B cell (primary cell): ENCODE data around the gene STIM1. TPM values are rescaled to one million over a fixed set of nuclear protein-coding genes. Genes with fewer than 3 reads are reported as not detected.

Source experiments
- ATAC-seq: fragments of 200-7000 bp; cut with Tn5 transposase; one replicate; pipeline ENCODE4 v1.10.0; 2021; ENCODE audit warnings: low read depth, mild to moderate bottlenecking, moderate number of reproducible peaks, moderate library complexity
- CTCF ChIA-PET: fragments of 350-600 bp; sonication (Branson Sonifier 250); formaldehyde crosslinking; loops from one replicate; lab custom pipeline; 2021; ENCODE audit warnings: antibody characterized with exemption, inconsistent platforms; lab: Charles Lee
- POLR2A ChIA-PET: fragments of 350-600 bp; sonication (Branson Sonifier 250); formaldehyde crosslinking; loops from one replicate; lab custom pipeline; 2021; ENCODE audit warnings: antibody characterized with exemption; lab: Charles Lee
- DNase-seq: peaks from one replicate; pipeline ENCODE4 v3.0.0; 2013
- H2AFZ ChIP-seq: 2 replicates; pipeline ENCODE4 v1.6.1; 2012; ENCODE audit warnings: mild to moderate bottlenecking, low read depth, low read length; ENCODE audit not compliant: insufficient read depth, poor library complexity, severe bottlenecking
- H3K27ac ChIP-seq, 2 donors: 1 replicate in 1 of 2; 2 replicates in 1 of 2; pipeline ENCODE4 v1.5.1; 2012 to 2013; ENCODE audit warnings: low read length in 2 of 2, mild to moderate bottlenecking in 2 of 2, moderate library complexity in 1 of 2
- H3K27me3 ChIP-seq, 4 experiments: fragments of 200-600 bp in 1 of 4; sonication (generic) in 1 of 4; replicated peaks in 1 of 4; 1 replicate in 2 of 4; 2 replicates in 2 of 4; pipeline versions ENCODE4 v1.6.1 to v1.7.0; 2013 to 2016; ENCODE audit warnings: low read length in 3 of 4, mild to moderate bottlenecking in 2 of 4, mixed read lengths in 1 of 4, moderate library complexity in 1 of 4; ENCODE audit not compliant: insufficient read depth in 4 of 4, control insufficient read depth in 3 of 4; ENCODE audit errors: control extremely low read depth in 1 of 4
- H3K36me3 ChIP-seq, 2 experiments: replicated peaks in 1 of 2; 1 replicate in 1 of 2; 2 replicates in 1 of 2; pipeline versions ENCODE4 v1.6.1 to v1.7.1; 2013; ENCODE audit warnings: low read length in 1 of 2; ENCODE audit not compliant: insufficient read depth in 2 of 2, control insufficient read depth in 1 of 2; ENCODE audit errors: control extremely low read depth in 1 of 2, extremely low read depth in 1 of 2
- H3K4me1 ChIP-seq, 2 donors: fragments of 200-600 bp in 1 of 2; sonication (generic) in 1 of 2; 1 replicate in 1 of 2; 2 replicates in 1 of 2; pipeline versions ENCODE4 v1.5.1 to v1.6.1; 2013 to 2017; ENCODE audit warnings: low read length in 2 of 2; ENCODE audit not compliant: control insufficient read depth in 2 of 2, insufficient read depth in 2 of 2
- H3K4me2 ChIP-seq: replicated peaks from 2 replicates; pipeline ENCODE3; 2012; ENCODE audit warnings: mild to moderate bottlenecking, low read depth, low read length; ENCODE audit not compliant: poor library complexity, severe bottlenecking
- H3K4me3 ChIP-seq, 5 experiments: fragments of 200-600 bp in 1 of 5; sonication (generic) in 1 of 5; 1 replicate in 3 of 5; 2 replicates in 2 of 5; pipeline versions ENCODE4 v1.5.1 to v1.7.0; 2011 to 2016; ENCODE audit warnings: low read length in 4 of 5, mild to moderate bottlenecking in 4 of 5, low read depth in 2 of 5, control low read depth in 1 of 5, moderate library complexity in 1 of 5; ENCODE audit not compliant: insufficient read depth in 1 of 5; ENCODE audit errors: control extremely low read depth in 1 of 5, extremely low read depth in 1 of 5
- H3K79me2 ChIP-seq: fragments of 200-600 bp; sonication (generic); one replicate; pipeline ENCODE4 v1.6.0; 2016; ENCODE audit warnings: low read length; ENCODE audit not compliant: control insufficient read depth, insufficient read depth
- H3K9ac ChIP-seq: fragments of 200-600 bp; sonication (generic); 2 replicates; pipeline ENCODE4 v1.6.1; 2017; ENCODE audit warnings: mild to moderate bottlenecking, low read length, moderate library complexity
- H3K9me3 ChIP-seq, 3 donors: one replicate each; pipeline versions ENCODE4 v1.6.1 to v1.7.1; 2013; ENCODE audit warnings: low read length in 2 of 3; ENCODE audit not compliant: control insufficient read depth in 2 of 3, insufficient read depth in 1 of 3; ENCODE audit errors: control extremely low read depth in 1 of 3
- H4K20me1 ChIP-seq: 2 replicates; pipeline ENCODE4 v1.6.0; 2012; ENCODE audit warnings: mild to moderate bottlenecking, low read length; ENCODE audit not compliant: insufficient read depth, control insufficient read depth, poor library complexity, severe bottlenecking
- H3K27ac Mint-ChIP-seq: one replicate; pipeline ENCODE4 v1.8.0; 2021; ENCODE audit warnings: mixed read lengths
- H3K27me3 Mint-ChIP-seq: one replicate; pipeline ENCODE4 v1.8.0; 2021; ENCODE audit warnings: mixed read lengths
- H3K4me1 Mint-ChIP-seq: one replicate; pipeline ENCODE4 v1.8.0; 2021; ENCODE audit warnings: mixed read lengths
- H3K4me3 Mint-ChIP-seq: one replicate; pipeline ENCODE4 v1.8.0; 2021; ENCODE audit warnings: mixed read lengths
- H3K9me3 Mint-ChIP-seq: one replicate; pipeline ENCODE4 v1.8.0; 2022; ENCODE audit warnings: mixed read lengths; ENCODE audit not compliant: insufficient read depth
- CTCF ChIP-seq: fragments of 200-600 bp; IDR thresholded peaks from one replicate; pipeline ENCODE4 v1.8.0; 2022; ENCODE audit warnings: antibody characterized with exemption, mild to moderate bottlenecking
- EZH2 ChIP-seq: IDR thresholded peaks from 2 replicates; pipeline ENCODE4 v1.6.1; 2012; ENCODE audit warnings: borderline replicate concordance, low read depth, mild to moderate bottlenecking, moderate library complexity, low read length; ENCODE audit not compliant: insufficient read depth, poor library complexity, severe bottlenecking
- WGBS: methylation state at CpG from one replicate; pipeline ENCODE4 v1.1.5; 2013; ENCODE audit warnings: missing lambda C conversion rate; ENCODE audit not compliant: insufficient coverage; 5-methylcytosine and 5-hydroxymethylcytosine counted together
- intact Hi-C: fragments of 100-400 bp; cut with micrococcal nuclease; formaldehyde crosslinking; loops from one replicate; pipeline ENCODE4 v1.10.0; 2022
- polyA plus RNA-seq: library from polyadenylated mRNA; depleted of rRNA; stranded (reverse); fragments of >200 nt; gene quantifications from 2 replicates; pipeline ENCODE4 v1.2.3, GENCODE V29; 2012
- total RNA-seq, 2 donors: library from RNA; stranded (reverse); fragments of 120-200 nt in 1 of 2; gene quantifications; 1 replicate in 1 of 2; 2 replicates in 1 of 2; pipeline versions ENCODE4 v1.2.3 to v1.2.4, GENCODE V29; 2013 to 2022

STIM1 gene
- total and polyA plus RNA-seq, 2 donors (not counting 1 experiment from before 2014, with no cell fraction given): 59.4 to 76.7 TPM

GRCh38 chr11:3817181-3817800 lies 38.2 kb upstream of the STIM1 start:
- TF ChIP-seq EZH2 (no peak), CTCF (no peak)
- WGBS: 88% methylated on average over 10 of the region's 10 CpGs
- ChIA-PET POLR2A (no interaction called here), CTCF (interaction anchor here (1.2 to 2.4 kb wide), 2 partner anchors 8 to 256 kb away, joined by 4 to 11 read pairs; no protein-coding TSS in a partner anchor)
- H3K27ac Mint-ChIP-seq: no peak overlapping the region
- no peaks in the 10 kb centered on the region for H3K9me3 Mint-ChIP-seq
- Histone ChIP-seq H3K9ac (no peak overlapping the region), H3K36me3 (peaks cover 0 to 4% of the 10 kb centered on the region in 2 experiments), H3K4me2 (no peak overlapping the region), H3K4me3 (no peak overlapping the region), H2AFZ (no peak overlapping the region), H3K4me1 (no peaks in the 10 kb centered on the region), H3K27me3 (no peaks in the 10 kb centered on the region), H3K27ac (no peak overlapping the region), H3K9me3 (no peaks in the 10 kb centered on the region), H3K79me2 (no peaks in the 10 kb centered on the region), H4K20me1 (no peaks in the 10 kb centered on the region)
- intact Hi-C loops: no loop called here
- no peak for ATAC-seq
- H3K4me1 Mint-ChIP-seq: no peaks in the 10 kb centered on the region
- no peak for DNase-seq
- H3K27me3 Mint-ChIP-seq: no peaks in the 10 kb centered on the region
- no peak overlapping the region for H3K4me3 Mint-ChIP-seq

- H3K4me3 ChIP-seq: no peak overlapping the region
- no peaks in the 10 kb centered on the region for H3K27me3 ChIP-seq
- Mint-ChIP-seq H3K4me1 (peaks cover 19% of the 10 kb centered on the region), H3K27me3 (no peaks in the 10 kb centered on the region), H3K9me3 (no peaks in the 10 kb centered on the region), H3K4me3 (no peak overlapping the region), H3K27ac (no peak overlapping the region)
- DNase-seq: no peak
- H3K9me3 ChIP-seq: no peaks in the 10 kb centered on the region
- intact Hi-C loops: no loop called here
- H3K4me1 ChIP-seq: peaks cover 13 to 15% of the 10 kb centered on the region in 2 donors
- CTCF ChIA-PET: interaction anchor here (1.4 to 6.5 kb wide), 5 partner anchors 11 to 251 kb away, joined by 5 to 33 read pairs (median 8); partner anchors contain the start of genes PGAP2 and RHOG
- H3K79me2 ChIP-seq: peaks cover 9% of the 10 kb centered on the region
- peaks cover 0 to 11% of the 10 kb centered on the region in 2 experiments for H3K36me3 ChIP-seq
- TF ChIP-seq CTCF (no peak), EZH2 (no peak)
- WGBS: 100% methylated on average over 2 of the region's 2 CpGs
- H3K27ac ChIP-seq: no peak overlapping the region
- H3K9ac ChIP-seq: no peak overlapping the region
- no peak overlapping the region for H3K4me2 ChIP-seq
- H2AFZ ChIP-seq: no peak overlapping the region
- POLR2A ChIA-PET: interaction anchor here (0.6 to 0.7 kb wide), 2 partner anchors 13 to 18 kb away, joined by 4 to 5 read pairs; partner anchors contain the start of gene PGAP2
- ATAC-seq: no peak
- H4K20me1 ChIP-seq: no peaks in the 10 kb centered on the region
Measured at GRCh38 chr11:3820971-3821370, 34.5 kb upstream of the STIM1 start.
